ENCODE measurements around the gene PRKCE. TPM values are rescaled to one million over a fixed set of nuclear protein-coding genes. Genes with fewer than 3 reads are reported as not detected.

PRKCE gene
- polyA plus RNA-seq (ENCODE audit: insufficient read length): 8.7 TPM
- long read RNA-seq, donor 1, full-length matches to known transcripts: 1 of 1 reads
- long read RNA-seq, donor 1, partial matches to known transcripts: 0 of 1 reads
- long read RNA-seq, donor 1, other reads (novel, unspliced or antisense): 0 of 1 reads
- long read RNA-seq, donor 2: 0 reads
- long read RNA-seq, donor 3, partial matches to known transcripts: 0 of 1 reads
- long read RNA-seq, donor 3, other reads (novel, unspliced or antisense): 0 of 1 reads
- long read RNA-seq, donor 4: 0 reads
- long read RNA-seq, donor 5: 0 reads
- long read RNA-seq, donor 6: 0 reads
- long read RNA-seq, donor 7: 0 reads
- long read RNA-seq, donor 8: 0 reads

GRCh38 chr2:45651415-45652089 lies at the start of gene PRKCE:
PRKCE (plus strand) TSS chr2:45651675.
- no peak for DNase-seq

GRCh38 chr2:45602624-45603023 lies 48.9 kb upstream of the PRKCE start:
- no peak for DNase-seq

DNA sequence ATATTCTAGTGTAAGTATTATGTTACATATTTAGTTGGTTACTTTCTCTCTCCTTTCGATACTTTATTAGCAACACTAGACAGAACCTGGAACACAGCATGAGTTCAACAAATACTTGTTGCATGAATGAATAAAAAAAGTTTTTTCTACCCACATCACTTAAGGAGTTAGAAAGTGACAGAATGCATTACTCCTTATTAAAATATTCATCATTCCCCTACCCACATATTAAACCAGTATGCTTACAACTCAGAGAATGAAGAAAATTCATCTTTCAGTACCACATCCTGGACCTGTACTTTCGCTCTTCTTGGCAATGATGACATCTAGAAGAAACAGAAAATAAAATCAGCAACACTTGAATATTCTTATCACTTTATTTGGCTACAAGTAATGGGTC lies 46.4 kb upstream of the PRKCE start:
- no peak for DNase-seq

- no peak for DNase-seq
These were observed 44.7 kb upstream of the PRKCE start for GRCh38 chr2:45606796-45607195.

DNA sequence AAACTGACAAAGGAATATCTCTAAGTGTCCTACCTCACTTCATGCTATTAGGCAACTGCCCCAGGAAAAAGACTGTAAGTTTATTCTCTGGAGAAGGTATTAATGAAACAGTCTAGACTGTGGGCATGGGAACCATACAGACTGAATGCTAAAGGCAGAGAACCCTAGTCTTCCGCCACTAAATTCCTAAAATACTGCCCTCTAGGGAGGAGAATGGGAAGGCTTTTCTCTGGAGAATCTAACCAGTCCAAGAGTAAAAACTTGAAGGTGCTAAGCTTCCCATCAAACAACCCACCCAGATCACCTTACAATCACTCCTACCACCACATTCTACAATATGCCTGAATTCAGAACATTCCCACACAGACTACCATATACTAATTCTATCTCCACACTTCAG lies 43.8 kb upstream of the PRKCE start:
- DNase-seq: no peak

- peak; percentile 78 for DNase-seq
These were observed 41.0 kb upstream of the PRKCE start for GRCh38 chr2:45610281-45611019.

- peak; percentile 94 for DNase-seq
These were observed 40.2 kb upstream of the PRKCE start, which contains the start of gene SRBD1 for GRCh38 chr2:45611020-45611859. SRBD1 (minus strand) TSS chr2:45611267; CDS start chr2:45605441, 5,826 bp downstream.

DNA sequence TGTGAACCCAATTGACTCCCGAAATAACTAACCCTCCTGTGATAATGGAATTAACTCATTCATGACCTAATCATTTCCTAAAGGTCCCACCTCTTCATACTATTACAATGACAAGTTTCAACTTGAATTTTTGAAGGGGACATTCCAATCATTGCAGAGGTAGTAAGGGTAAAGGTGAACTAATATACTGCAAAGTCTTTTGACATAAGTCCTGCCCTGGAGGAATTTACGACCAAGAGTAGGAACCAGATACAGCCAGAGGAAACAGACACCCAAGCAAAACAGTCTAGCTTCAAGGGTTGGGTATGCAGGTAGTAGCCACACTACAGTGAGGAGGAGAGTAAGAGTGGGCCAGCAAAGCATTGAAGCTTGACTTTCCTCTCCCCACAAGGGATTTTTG lies 39.2 kb upstream of the PRKCE start:
- no peak for DNase-seq

DNA sequence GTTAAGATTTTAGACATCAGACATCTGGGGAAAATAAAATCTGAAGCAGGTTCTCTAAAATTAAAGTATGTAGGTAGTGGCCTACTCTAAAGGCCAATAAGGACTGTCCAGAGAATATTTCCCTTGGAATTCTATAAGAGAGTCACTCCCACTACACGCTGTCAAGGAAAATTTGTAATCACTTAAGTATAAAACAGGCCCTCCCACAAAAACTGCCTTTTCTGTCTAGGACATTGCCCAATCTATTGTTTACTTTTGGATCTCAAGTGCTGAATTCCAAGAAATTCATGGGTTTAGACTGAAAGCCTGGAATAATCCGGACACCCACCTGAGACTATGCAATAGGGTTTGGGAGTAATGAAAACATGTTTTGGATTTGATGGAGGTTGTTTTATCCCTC lies 38.7 kb upstream of the PRKCE start:
- no peak for DNase-seq

DNA sequence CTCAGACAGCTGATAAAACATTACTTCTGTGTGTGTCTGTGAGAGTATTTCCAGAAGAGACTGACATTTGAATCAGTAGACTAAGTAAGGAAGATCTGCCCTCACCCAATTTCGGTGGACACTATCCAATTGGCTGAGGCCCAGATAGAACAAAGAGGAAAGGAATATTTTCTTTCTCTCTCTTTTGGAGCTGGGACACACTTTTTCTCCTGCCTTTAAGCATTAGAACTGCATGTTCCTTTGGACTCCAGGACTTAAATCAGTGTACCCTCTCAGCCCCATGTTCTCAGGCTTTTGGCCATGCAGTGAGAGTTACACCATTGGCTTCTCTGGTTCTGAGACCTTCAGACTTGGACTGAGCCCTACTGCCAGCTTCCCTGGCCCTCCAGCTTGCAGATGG lies 37.1 kb upstream of the PRKCE start:
- no peak for DNase-seq

DNA sequence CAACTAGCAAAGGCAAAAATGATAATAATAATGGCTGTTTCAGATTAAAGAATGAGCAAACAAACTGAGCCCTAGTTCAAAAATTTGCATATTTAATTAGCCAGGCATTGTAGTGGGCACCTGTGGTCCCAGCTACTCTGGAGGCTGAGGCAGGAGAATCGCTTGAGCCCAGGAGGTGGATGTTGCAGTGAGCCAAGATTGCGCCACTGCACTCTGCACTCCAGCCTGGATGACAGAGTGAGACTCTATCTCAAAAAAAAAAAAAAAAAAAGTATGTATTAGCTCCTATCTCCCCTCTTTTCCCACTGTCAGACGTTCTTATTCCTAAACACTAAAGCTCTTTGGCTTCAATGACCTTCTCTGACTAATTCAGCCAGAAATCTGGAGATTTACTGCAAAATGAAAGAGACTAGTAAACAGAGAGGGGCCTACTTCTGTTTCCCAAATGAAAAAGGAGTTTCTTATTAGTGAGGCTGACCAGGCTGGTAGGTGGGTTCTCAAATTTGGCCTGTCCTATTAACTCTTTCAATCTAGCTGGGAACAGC lies 36.5 kb upstream of the PRKCE start:
- no peak for DNase-seq

- no peak for DNase-seq
These were observed 34.6 kb upstream of the PRKCE start for GRCh38 chr2:45616658-45617411.

DNA sequence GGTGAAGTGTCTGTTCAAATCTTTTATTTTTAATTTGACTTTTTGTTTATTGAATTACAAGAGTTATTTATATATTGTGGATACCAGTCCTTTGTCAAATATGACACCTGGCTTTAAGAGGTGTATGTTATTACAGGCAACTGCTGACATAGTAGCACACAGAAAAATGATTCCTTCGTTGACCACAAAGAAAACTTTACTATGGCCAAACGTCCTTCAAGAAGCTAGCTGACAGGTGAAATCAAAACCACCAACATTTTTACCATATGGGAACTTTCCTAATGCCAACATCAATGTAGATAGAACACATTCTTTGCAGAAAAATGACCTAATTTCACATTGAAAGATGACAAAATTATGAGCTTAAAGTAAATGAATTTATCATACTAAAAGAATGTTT lies 34.0 kb upstream of the PRKCE start:
- no peak for DNase-seq

- DNase-seq: no peak
These were observed 29.0 kb upstream of the PRKCE start for GRCh38 chr2:45622336-45623075.

DNA sequence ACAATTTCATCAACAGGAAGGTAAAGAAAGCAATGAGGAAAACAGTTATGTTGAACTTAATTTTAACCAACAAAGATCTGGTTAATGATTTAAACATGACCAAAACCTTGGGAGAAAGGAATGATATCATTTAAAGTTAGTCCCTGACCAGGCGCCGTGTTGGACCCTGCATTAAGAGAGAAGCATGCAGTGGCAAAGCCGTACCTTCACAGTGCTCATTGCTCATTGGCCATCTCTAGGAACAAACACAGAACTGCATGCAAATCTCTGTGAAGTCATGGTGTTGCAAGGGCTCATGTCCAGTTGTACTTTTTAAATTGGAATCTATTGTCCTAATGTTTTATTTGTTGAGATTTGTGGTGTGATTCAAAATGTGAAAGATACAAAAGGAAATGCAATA lies 28.4 kb upstream of the PRKCE start:
- DNase-seq: no peak

DNA sequence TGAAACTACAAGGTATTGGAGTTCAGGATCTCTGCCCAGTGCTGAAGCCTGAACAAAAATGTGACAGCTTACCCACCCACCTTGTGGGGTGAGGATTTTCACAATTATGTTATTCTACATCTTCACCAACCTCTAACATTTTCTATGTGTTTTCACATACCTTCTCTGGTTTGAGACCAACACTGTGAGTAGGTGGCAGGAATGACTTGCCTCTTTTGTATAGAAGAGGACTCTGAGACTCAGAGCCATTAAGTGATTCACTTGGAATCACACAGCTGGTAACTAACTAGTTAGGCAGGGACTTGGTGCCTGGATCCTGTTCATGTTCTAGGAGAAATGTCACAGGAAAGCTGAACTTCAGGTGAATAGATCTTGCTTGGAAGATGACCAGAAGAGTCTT lies 25.7 kb upstream of the PRKCE start:
- no peak for DNase-seq

- DNase-seq: no peak
These were observed 24.9 kb upstream of the PRKCE start for GRCh38 chr2:45626387-45627221.

DNA sequence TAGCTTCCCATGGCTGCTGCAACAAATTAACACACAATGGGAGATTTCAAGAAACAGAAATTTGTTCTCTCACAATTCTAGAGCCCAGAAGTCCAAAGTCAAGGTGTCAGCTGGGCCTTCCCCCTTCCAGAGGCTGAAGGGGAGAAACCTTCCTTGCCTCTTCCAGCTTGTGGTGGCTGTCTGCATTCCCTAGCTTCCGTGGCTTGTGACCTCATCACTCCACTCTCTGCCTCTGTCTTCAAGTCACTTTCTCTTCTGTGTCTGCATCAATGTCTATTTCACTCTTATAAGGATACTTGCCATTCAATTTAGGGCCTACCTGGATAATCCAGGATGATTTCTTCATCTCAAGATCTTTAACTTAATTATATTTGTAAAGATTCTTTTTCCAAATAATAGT lies 23.6 kb upstream of the PRKCE start:
- DNase-seq: no peak

- no peak for DNase-seq
These were observed 21.5 kb upstream of the PRKCE start for GRCh38 chr2:45629971-45630370.
